HG03520 (cell line): Measurements from ENCODE around the gene COX17.
A peak's percentile ranks its signal among the peaks of the same experiment; 100 is the strongest.
"Not testable (repeated sequence)": the region's sequence is repeated elsewhere in the genome, so short reads cannot be mapped to it uniquely, and the experiment has no call there.

Experiments
- ATAC-seq: cut with Tn5 transposase; IDR thresholded peaks from one replicate; pipeline ENCODE4 v1.9.1; 2021; ENCODE audit warnings: mild to moderate bottlenecking, moderate library complexity; ENCODE audit not compliant: unreplicated experiment

Gene COX17

GRCh38 chr3:119676771-119677640 lies at the start of gene COX17:
Gene COX17 (minus strand): TSS chr3:119677406. CDS start chr3:119677310, 96 bp downstream.
- peak; percentile 86 for ATAC-seq

GRCh38 chr3:119726909-119727308 lies 49.7 kb upstream of the COX17 start:
- no peak for ATAC-seq

DNA sequence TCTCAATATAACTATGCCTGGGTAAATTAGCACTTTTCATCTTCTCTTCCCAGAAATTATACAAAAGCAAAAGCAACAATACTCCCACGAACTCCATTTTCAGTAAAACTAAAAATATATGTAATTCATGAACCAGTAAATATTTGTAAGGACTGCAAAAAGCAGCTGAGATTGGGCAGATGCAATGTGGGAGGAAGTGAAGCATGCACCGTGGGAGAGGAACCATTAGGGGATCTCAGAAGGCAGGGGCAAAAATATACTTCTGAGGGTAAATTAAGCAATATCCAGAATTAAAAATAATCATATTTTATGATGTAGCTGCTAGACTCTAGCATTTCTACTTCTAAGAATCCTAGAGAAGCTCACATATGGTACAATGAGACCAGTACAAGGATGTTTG lies 45.8 kb upstream of the COX17 start:
- ATAC-seq, result no peak

GRCh38 chr3:119717520-119717919 lies 40.3 kb upstream of the COX17 start:
- ATAC-seq, result no peak

- ATAC-seq, result no peak
These were observed 39.8 kb upstream of the COX17 start for GRCh38 chr3:119716998-119717397.

- no peak for ATAC-seq
These were observed 37.9 kb upstream of the COX17 start for GRCh38 chr3:119715105-119715504.

DNA sequence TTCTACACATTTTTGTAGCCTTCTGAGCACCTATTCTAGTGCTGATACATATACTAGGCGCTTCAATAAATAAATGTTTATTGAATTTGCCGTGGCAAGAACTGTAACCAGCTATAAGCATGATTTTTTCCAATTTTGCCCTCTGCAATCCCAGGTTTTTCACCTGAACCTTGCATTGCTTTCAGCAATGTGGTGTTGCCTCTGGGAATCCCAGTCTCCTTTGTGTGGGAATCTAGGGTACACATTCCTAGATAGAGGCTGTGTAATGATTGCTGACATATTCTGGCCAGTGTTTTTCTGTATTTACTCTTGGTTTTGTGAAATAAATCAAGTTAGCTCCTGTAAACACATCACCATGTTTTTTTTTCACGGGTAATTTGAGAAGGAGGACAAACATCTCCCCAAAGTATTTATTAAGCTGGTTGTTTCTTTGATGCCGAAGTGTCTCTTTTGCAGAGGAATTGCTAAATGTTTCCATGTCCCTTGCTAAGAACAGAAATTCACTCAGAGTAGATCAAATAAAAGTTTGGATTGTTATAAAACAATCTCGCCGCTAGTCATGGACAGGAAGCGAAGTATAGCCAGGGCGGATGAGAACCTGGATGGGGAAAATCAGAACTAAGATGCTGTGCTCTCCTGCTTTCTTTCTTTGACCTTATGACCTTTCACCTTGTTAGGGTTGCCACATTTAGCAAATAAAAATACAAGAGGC lies 26.8 kb upstream of the COX17 start:
- no peak for ATAC-seq

- peak; percentile 61 for ATAC-seq
These were observed 25.6 kb upstream of the COX17 start, which contains the start of gene CFAP91 for GRCh38 chr3:119702530-119703527. Gene CFAP91 (plus strand): TSS chr3:119703022. CDS start chr3:119703099, 77 bp downstream.

DNA sequence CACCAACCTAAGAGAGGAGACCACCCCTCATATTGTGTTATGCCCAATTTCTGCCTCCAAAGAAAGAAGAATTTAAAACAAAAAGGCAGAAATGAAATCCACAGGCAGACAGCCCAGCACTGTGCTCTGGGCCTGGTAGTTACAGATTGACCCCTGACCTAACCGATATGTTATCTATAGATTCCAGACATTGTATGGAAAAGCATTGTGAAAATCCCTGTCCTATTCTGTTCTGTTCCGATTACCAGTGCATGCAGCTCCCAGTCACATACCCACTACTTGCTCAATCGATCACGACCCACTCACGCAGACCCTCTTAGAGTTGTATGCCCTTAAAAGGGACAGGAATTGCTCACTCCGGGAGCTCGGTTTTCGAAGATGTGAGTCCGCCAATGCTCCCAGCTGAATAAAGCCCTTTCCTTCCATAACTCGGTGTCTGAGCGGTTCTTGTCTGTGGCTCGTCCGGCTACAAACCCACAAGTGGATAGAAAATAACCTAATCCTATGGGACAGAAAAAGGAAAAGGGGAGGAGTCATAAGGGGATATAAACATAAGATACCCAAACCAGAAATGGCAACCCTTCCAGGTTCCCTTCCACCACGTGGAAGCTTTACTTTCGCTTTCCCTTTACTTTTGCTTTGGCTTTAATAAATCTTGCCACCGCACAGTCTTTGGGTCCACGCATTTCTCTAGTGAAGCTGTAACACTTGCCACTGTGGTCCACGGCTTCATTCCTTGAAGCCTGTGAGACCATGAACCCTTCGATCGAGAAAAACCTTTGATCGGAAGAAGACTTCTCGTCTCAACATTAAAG lies 23.9 kb upstream of the COX17 start:
- peak; percentile 11 for ATAC-seq

DNA sequence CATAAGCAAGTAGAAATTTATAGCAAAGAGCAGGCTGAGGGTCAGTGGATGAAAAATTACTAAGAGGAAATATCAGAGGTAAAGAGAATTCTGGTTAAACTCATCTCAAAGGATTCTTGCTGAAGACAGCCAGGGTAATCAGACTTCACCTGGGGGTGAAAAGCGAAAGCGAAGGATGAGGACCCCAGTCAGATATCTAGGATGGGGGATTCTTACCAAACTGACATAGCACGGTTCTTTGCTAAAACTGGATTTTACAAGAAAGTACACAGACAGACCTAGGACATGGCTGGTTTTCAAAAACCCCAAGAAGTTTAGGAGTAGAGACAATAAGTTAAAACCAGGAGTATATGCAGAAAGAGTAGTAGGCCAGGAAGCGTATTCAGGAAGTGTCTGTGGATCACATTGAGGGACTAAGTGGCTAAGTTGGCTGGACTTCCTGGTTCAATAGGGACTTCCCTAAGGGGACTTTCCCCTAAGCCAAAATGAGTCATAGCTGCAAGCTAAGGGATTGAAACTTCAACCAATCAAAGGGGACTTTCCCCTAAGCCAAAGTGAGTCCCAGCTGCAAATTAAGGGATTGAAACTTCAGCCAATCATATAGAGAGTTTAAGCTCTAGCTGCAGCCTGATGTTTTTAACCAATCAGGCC lies 23.2 kb upstream of the COX17 start:
- ATAC-seq, result peak; percentile 46

DNA sequence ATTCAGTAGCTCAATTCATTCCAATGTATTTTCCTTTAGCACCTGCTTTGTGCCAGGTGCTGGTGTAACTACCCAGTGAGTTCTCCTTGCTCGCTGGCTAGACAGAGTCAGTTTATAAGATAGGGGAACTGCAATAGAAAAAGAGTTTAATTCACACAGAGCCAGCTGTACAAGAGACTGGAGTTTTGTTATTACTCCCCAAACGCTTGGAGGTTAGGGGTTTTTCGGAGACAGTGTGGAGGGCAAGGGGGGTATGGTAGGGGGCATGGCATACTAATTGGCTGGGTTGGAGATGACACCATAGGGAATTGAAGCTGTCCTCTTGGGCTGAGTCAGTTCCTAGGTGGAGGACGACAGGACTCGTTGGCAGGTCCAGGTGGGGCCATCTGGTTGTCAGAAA lies 20.2 kb upstream of the COX17 start:
- ATAC-seq, result no peak

DNA sequence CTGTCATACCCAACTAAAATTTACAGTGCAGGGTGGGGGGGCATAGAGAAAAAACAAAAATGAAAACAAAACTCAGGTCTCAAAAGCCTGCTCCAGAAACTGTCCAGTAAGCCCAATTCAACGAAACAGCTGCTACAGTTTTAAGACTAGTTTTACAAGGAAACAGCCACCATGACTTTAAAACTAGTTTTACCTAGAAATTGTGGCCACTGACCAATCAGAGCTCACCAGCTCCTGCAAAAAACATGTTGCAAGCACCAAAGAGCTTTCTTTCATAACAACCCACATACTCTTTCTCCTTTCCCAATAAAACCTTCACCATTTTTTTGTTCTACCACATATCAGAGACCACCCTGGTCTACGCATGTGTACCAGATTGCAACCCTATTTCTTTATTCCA lies 18.3 kb upstream of the COX17 start:
- no peak for ATAC-seq

- no peak for ATAC-seq
These were observed 12.9 kb upstream of the COX17 start for GRCh38 chr3:119690043-119690656.

DNA sequence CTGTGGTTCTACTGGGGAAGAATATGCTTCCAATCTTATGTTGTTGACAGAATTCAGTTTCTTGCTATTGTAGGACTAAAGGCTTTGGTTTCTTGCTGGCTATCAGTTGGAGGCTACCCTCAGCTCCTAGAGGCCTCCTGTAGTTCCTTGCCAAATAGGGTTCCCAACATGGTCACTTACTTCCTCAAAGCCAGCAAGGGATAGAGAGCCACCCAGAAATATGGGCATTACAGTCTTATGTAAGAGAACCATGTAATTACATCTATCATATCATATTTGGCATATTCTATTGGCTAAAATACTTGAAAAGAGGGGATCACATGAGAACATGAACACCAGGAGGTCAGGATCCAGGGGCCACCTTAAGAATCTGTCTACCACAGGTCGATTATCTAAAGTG lies 6.2 kb upstream of the COX17 start:
- no peak for ATAC-seq

DNA sequence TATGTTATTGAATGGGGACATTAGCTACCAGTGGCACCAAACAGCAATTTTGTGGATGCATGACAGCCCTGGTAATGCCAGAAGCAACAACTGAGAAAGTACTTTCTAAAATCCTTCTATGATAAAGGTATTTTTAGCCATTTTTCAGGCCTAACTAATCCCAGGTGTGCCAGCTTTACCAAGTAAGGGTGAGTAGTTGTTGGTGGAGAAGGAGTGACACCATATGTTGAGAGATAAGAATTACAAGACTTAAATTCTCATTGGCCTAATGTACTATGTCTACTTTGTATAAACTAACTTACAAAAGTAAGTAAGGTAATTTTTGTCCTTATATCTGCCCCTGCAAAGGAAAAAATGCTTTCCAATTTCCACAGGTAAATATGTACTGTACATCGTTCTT lies 4.1 kb upstream of the COX17 start:
- no peak for ATAC-seq

- ATAC-seq, result no peak
These were observed 2.7 kb upstream of the COX17 start for GRCh38 chr3:119679874-119680273.

GRCh38 chr3:119678209-119678608 lies 1.0 kb upstream of the COX17 start:
- not testable (repeated sequence) for ATAC-seq

DNA sequence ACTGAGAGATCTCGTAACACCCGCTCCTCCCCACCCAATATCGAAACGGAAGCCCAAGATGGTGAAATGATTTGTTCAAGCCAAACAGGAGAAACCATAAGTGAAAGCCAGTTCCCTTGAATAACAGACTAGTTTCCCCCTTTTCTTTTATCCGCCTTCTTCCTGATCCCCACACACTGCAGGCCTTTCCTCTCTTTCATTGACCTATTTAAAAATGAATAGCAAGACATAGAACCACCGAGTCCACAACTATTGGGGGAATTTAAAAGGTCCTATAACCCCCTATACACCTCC lies 382 bp upstream of the COX17 start:
- no peak for ATAC-seq

DNA sequence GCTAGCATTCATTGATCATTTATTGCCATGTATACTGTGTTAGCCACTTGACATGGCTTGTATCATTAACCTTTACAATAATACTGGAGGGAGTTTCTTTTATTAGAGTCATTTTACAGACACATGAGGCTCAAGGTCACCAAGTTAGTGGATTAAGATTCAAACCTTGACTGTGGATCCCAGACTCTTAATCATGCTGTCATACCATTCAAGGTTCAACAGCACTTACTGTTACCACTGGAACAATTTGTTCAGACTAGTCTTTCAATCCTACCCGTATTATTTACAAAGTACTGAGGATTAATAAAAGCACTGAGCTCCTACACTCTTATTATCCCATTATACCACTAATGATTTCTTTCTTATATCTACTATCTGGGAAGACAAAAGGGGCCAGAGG lies 1.2 kb downstream of the COX17 start:
- ATAC-seq, result no peak
